H54 (cell line): Measurements from ENCODE around the gene OLIG2.

Experiments used
- DNase-seq: peaks from one replicate; pipeline ENCODE4 v3.0.0; 2011; ENCODE audit warnings: low spot score, mixed read lengths; ENCODE audit not compliant: insufficient read length
- FAIRE-seq: peaks from 3 replicates; lab custom pipeline; 2011; peaks lifted over from hg19 to GRCh38; lab: Jason Lieb, UNC
- POLR2A ChIP-seq: IDR thresholded peaks from 2 replicates; pipeline ENCODE4 v1.6.1; 2011; ENCODE audit warnings: low read depth, mild to moderate bottlenecking, low read length

OLIG2 gene

DNA sequence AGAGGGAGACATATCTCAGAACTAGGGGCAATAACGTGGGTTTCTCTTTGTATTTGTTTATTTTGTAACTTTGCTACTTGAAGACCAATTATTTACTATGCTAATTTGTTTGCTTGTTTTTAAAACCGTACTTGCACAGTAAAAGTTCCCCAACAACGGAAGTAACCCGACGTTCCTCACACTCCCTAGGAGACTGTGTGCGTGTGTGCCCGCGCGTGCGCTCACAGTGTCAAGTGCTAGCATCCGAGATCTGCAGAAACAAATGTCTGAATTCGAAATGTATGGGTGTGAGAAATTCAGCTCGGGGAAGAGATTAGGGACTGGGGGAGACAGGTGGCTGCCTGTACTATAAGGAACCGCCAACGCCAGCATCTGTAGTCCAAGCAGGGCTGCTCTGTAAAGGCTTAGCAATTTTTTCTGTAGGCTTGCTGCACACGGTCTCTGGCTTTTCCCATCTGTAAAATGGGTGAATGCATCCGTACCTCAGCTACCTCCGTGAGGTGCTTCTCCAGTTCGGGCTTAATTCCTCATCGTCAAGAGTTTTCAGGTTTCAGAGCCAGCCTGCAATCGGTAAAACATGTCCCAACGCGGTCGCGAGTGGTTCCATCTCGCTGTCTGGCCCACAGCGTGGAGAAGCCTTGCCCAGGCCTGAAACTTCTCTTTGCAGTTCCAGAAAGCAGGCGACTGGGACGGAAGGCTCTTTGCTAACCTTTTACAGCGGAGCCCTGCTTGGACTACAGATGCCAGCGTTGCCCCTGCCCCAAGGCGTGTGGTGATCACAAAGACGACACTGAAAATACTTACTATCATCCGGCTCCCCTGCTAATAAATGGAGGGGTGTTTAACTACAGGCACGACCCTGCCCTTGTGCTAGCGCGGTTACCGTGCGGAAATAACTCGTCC is 1.3 kb upstream of the OLIG2 start:
- TF ChIP-seq POLR2A: no peak
- FAIRE-seq (no peak), DNase-seq (no peak)

DNA sequence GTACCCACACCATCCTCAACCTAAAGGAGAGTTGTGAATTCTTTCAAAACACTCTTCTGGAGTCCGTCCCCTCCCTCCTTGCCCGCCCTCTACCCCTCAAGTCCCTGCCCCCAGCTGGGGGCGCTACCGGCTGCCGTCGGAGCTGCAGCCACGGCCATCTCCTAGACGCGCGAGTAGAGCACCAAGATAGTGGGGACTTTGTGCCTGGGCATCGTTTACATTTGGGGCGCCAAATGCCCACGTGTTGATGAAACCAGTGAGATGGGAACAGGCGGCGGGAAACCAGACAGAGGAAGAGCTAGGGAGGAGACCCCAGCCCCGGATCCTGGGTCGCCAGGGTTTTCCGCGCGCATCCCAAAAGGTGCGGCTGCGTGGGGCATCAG is 638 bp upstream of the OLIG2 start:
- no peak for FAIRE-seq
- no peak for DNase-seq

DNA sequence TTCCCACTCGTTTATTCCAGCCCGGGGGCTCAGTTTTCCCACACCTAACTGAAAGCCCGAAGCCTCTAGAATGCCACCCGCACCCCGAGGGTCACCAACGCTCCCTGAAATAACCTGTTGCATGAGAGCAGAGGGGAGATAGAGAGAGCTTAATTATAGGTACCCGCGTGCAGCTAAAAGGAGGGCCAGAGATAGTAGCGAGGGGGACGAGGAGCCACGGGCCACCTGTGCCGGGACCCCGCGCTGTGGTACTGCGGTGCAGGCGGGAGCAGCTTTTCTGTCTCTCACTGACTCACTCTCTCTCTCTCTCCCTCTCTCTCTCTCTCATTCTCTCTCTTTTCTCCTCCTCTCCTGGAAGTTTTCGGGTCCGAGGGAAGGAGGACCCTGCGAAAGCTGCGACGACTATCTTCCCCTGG is 716 bp downstream of the OLIG2 start:
- FAIRE-seq: no peak
- TF ChIP-seq POLR2A: no peak
- DNase-seq: no peak

More for the DNA sequence above, 638 bp upstream of the OLIG2 start:
- no peak for TF ChIP-seq POLR2A

DNA sequence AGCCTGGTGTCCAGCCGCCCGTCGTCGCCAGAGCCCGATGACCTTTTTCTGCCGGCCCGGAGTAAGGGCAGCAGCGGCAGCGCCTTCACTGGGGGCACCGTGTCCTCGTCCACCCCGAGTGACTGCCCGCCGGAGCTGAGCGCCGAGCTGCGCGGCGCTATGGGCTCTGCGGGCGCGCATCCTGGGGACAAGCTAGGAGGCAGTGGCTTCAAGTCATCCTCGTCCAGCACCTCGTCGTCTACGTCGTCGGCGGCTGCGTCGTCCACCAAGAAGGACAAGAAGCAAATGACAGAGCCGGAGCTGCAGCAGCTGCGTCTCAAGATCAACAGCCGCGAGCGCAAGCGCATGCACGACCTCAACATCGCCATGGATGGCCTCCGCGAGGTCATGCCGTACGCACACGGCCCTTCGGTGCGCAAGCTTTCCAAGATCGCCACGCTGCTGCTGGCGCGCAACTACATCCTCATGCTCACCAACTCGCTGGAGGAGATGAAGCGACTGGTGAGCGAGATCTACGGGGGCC is 1.2 kb downstream of the OLIG2 start:
- DNase-seq (no peak), FAIRE-seq (no peak)
- TF ChIP-seq POLR2A: no peak

DNA sequence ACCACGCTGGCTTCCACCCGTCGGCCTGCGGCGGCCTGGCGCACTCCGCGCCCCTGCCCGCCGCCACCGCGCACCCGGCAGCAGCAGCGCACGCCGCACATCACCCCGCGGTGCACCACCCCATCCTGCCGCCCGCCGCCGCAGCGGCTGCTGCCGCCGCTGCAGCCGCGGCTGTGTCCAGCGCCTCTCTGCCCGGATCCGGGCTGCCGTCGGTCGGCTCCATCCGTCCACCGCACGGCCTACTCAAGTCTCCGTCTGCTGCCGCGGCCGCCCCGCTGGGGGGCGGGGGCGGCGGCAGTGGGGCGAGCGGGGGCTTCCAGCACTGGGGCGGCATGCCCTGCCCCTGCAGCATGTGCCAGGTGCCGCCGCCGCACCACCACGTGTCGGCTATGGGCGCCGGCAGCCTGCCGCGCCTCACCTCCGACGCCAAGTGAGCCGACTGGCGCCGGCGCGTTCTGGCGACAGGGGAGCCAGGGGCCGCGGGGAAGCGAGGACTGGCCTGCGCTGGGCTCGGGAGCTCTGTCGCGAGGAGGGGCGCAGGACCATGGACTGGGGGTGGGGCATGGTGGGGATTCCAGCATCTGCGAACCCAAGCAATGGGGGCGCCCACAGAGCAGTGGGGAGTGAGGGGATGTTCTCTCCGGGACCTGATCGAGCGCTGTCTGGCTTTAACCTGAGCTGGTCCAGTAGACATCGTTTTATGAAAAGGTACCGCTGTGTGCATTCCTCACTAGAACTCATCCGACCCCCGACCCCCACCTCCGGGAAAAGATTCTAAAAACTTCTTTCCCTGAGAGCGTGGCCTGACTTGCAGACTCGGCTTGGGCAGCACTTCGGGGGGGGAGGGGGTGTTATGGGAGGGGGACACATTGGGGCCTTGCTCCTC is 1.9 kb downstream of the OLIG2 start:
- TF ChIP-seq POLR2A: no peak
- no peak for DNase-seq
- no peak for FAIRE-seq

DNA sequence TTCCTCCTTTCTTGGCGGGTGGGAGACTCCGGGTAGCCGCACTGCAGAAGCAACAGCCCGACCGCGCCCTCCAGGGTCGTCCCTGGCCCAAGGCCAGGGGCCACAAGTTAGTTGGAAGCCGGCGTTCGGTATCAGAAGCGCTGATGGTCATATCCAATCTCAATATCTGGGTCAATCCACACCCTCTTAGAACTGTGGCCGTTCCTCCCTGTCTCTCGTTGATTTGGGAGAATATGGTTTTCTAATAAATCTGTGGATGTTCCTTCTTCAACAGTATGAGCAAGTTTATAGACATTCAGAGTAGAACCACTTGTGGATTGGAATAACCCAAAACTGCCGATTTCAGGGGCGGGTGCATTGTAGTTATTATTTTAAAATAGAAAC is 2.5 kb downstream of the OLIG2 start:
- no peak for DNase-seq
- TF ChIP-seq POLR2A: no peak
- FAIRE-seq: no peak

DNA sequence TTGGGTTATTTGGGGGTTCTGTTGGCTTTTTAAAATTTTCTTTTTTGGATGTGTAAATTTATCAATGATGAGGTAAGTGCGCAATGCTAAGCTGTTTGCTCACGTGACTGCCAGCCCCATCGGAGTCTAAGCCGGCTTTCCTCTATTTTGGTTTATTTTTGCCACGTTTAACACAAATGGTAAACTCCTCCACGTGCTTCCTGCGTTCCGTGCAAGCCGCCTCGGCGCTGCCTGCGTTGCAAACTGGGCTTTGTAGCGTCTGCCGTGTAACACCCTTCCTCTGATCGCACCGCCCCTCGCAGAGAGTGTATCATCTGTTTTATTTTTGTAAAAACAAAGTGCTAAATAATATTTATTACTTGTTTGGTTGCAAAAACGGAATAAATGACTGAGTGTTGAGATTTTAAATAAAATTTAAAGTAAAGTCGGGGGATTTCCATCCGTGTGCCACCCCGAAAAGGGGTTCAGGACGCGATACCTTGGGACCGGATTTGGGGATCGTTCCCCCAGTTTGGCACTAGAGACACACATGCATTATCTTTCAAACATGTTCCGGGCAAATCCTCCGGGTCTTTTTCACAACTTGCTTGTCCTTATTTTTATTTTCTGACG is 3.1 kb downstream of the OLIG2 start:
- no peak for FAIRE-seq
- TF ChIP-seq POLR2A: no peak
- DNase-seq: no peak

DNA sequence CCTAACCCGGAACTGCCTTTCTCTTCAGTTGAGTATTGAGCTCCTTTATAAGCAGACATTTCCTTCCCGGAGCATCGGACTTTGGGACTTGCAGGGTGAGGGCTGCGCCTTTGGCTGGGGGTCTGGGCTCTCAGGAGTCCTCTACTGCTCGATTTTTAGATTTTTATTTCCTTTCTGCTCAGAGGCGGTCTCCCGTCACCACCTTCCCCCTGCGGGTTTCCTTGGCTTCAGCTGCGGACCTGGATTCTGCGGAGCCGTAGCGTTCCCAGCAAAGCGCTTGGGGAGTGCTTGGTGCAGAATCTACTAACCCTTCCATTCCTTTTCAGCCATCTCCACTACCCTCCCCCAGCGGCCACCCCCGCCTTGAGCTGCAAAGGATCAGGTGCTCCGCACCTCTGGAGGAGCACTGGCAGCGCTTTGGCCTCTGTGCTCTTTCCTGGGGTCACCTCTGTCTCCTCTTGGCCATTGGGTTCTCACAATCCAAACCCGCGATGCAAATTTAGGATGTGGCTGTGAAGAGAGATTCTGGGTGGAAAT is 3.7 kb downstream of the OLIG2 start:
- TF ChIP-seq POLR2A: no peak
- DNase-seq (no peak), FAIRE-seq (no peak)

DNA sequence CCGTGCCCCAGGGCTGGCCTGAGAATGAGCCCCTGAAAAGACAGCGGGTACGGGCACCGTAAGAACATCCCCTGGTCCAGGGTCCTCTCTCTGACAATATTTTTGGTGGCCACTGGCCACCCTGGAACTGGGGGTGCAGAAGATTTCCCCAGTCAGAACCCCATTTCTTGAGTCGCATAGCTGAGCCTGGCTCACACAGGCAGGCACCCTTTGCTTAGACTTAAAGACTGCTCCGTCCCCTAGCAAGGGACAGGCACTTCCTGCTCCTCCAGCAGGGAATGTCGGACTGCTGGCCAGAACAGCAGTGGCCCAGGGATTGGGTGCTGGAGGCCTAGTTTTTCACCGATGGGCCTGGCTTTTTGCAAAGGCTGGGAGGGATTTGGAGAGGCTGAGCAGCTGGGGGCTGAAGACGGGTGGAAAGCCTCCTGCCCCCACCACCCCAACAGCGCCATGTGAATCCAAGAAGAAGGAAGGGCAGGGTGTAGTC is 4.3 kb downstream of the OLIG2 start:
- DNase-seq (no peak), FAIRE-seq (no peak)
- TF ChIP-seq POLR2A: no peak

DNA sequence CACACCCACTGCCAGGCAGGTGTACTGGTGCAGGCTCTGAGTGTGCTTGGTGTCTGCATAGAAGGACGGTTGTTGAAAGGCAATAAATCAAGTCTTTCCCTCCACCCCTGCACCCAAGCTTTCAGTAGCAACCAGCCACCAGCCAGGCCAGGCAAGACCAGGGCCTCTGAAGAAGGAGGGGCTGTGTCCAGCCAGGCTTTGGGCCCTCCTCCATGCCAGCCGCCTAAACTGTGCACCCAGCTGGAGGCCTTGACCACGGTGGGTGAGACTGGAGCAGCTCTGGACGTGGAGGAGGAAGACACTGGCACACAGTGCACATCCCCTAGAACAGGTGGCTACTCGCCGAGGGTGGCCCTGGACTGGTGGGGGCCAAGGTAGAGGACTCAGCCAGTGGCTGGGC is 4.9 kb downstream of the OLIG2 start:
- no peak for TF ChIP-seq POLR2A
- FAIRE-seq (no peak), DNase-seq (no peak)

DNA sequence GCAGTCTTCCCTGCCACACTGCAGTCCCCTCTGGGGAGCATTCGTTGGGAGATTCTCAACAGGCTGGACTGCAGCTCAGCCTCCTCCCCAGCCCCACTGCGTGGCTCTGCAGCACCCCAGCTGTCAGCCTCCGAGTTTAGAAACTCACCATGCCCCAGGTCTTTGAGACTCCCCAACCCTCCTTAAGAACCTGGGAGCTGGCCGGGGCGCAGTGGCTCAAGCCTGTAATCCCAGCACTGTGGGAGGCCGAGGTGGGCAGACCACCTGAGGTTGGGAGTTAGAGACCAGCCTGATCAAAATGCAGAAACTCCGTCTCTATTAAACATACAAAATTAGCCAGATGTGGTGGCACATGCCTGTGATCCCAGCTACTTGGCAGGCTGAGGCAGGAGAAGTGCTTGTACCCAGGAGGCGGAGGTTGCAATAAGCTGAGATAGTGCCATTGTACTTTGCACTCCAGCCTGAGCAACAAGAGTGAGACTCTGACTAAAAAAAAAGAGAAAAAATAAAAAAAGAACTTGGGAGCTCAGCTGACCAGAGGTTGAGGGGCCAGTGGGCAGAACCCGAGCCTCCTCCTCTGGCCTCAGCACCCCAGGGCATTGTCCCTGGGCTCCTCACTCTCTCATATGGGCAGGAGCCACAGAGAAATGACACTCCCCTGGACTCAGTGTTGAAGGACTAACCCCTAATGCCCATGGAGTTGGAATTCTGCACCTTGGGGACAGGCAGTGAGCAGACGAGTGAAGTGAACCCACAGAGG is 5.6 kb downstream of the OLIG2 start:
- no peak for TF ChIP-seq POLR2A
- DNase-seq (no peak), FAIRE-seq (no peak)

DNA sequence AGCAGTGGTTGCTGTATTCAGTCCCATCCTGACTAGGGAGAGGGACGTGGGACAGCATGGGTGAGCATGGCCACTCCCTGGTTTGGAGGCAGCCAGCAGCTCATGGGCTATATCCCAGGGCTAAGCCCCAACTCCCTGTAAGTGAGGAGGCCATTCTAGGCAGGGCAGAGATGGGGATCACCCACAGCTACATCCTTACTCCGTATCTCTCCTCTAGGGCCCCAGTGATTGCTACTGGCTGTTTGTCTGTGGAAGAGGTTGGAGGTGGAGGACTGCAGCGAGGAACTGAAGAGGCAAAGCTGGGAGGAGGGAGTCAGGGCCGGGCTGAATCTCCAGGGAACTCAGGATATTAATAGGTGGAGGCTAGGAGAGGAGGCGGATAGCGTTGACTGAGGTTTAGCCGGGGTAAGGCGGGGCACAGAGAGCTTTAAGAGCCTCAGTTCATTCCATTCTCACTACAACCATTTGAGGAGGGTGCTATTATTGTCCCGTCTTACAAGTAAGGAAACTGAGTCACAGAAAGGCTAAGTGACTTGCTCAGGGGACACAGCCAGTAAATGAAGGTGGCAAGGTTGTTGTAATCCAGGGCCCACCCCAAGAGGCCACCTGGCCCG is 6.8 kb downstream of the OLIG2 start:
- DNase-seq: no peak
- FAIRE-seq: no peak

More for the DNA sequence above, 6.8 kb downstream of the OLIG2 start:
- TF ChIP-seq POLR2A: no peak
